Smooth muscle cell (in vitro differentiated cells): ENCODE measurements around the gene CSMD2. TPM values are rescaled to one million over a fixed set of nuclear protein-coding genes. Genes with fewer than 3 reads are reported as not detected.

ENCODE experiments used
- DNase-seq: peaks from one replicate; lab custom pipeline; 2025; ENCODE audit not compliant: unreplicated experiment; lab: John Stamatoyannopoulos, UW
- H2AFZ ChIP-seq: fragments of 200-600 bp; sonication (generic); 2 replicates; pipeline ENCODE4 v1.6.0; 2016; ENCODE audit warnings: antibody characterized with exemption, low read depth, mild to moderate bottlenecking
- H3F3A ChIP-seq: fragments of 200-600 bp; sonication (generic); 2 replicates; pipeline ENCODE4 v1.6.0; 2017; ENCODE audit warnings: antibody characterized with exemption, low read depth
- H3K27ac ChIP-seq: fragments of 200-600 bp; sonication (generic); 2 replicates; pipeline ENCODE4 v1.5.1; 2016; ENCODE audit warnings: low read depth, mild to moderate bottlenecking
- H3K27me3 ChIP-seq: fragments of 200-600 bp; sonication (generic); 2 replicates; pipeline ENCODE4 v1.6.1; 2016; ENCODE audit warnings: low read depth, mild to moderate bottlenecking
- H3K36me3 ChIP-seq: fragments of 200-600 bp; sonication (generic); 2 replicates; pipeline ENCODE4 v1.5.1; 2016; ENCODE audit warnings: low read depth
- H3K4me1 ChIP-seq: fragments of 200-600 bp; sonication (generic); 2 replicates; pipeline ENCODE4 v1.5.1; 2016; ENCODE audit warnings: low read depth
- H3K4me2 ChIP-seq: fragments of 200-600 bp; sonication (generic); 2 replicates; pipeline ENCODE4 v1.6.0; 2016; ENCODE audit warnings: mild to moderate bottlenecking
- H3K4me3 ChIP-seq: fragments of 200-600 bp; sonication (generic); 2 replicates; pipeline ENCODE4 v1.5.1; 2016; ENCODE audit warnings: mild to moderate bottlenecking
- H3K79me2 ChIP-seq: fragments of 200-600 bp; sonication (generic); 2 replicates; pipeline ENCODE4 v1.6.0; 2016; ENCODE audit warnings: low read depth, mild to moderate bottlenecking
- H3K9ac ChIP-seq: fragments of 200-600 bp; sonication (generic); 2 replicates; pipeline ENCODE4 v1.6.0; 2016; ENCODE audit warnings: low read depth
- H3K9me3 ChIP-seq: fragments of 200-600 bp; sonication (generic); replicated peaks from 2 replicates; pipeline ENCODE4 v1.5.1; 2016; ENCODE audit warnings: low read depth
- H4K20me1 ChIP-seq: fragments of 200-600 bp; sonication (generic); 2 replicates; pipeline ENCODE4 v1.6.0; 2016; ENCODE audit warnings: low read depth
- WGBS: methylation state at CpG from one replicate; pipeline ENCODE4 v1.1.7; 2016; ENCODE audit warnings: low lambda C conversion rate; 5-methylcytosine and 5-hydroxymethylcytosine counted together
- polyA plus RNA-seq: library from polyadenylated mRNA; unstranded; fragments of >200 nt; fragmentation: Nextera tagmentation; extraction: Ambion mirVana; gene quantifications from 2 replicates; pipeline ENCODE4 v1.2.1, GENCODE V29; 2016
- total RNA-seq: library from RNA; depleted of rRNA; stranded (reverse); fragments of >200 nt; gene quantifications from 2 replicates; pipeline ENCODE4 v1.2.3, GENCODE V29; 2014
- TF ChIP-seq, protein P1 (sequence below): fragments of 200-600 bp; sonication (generic); IDR thresholded peaks from 2 replicates; pipeline ENCODE4 v1.5.1; 2017; ENCODE audit warnings: borderline replicate concordance, mild to moderate bottlenecking, antibody characterized with exemption; ENCODE audit not compliant: insufficient read depth, poor library complexity, severe bottlenecking

The CSMD2 gene
- total and polyA plus RNA-seq, 2 experiments from 2014 or later, result 0.65 to 1.8 TPM

DNA sequence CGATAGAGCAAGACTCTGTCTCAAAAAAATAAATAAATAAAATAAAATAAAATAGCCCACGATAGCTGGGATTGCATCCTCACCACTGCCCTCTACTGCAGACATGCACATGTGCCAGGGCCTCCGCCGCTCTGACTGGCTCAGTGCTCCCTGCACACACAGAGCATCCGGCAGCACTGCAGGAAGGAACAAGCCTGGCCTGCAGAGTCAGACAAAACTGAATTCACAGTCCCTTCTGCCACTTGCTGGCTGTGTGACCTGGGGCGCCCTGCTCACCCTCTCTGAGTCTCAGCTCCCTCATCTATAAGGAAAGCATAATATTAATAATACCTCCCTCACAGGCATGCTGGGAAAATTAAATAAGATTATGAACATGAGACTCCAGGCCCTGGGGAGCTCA lies 35.4 kb downstream of the CSMD2 start:
- Histone ChIP-seq H3K4me2 (no peak overlapping the region), H3K79me2 (no peaks in the 10 kb centered on the region), H3K27me3 (peaks cover 7% of the 10 kb centered on the region), H3K9ac (no peak overlapping the region), H3F3A (no peaks in the 10 kb centered on the region), H3K4me1 (no peaks in the 10 kb centered on the region), H3K36me3 (no peaks in the 10 kb centered on the region), H3K27ac (no peak overlapping the region), H3K4me3 (no peak overlapping the region), H4K20me1 (no peaks in the 10 kb centered on the region), H3K9me3 (no peaks in the 10 kb centered on the region), H2AFZ (no peak overlapping the region)
- 92% methylated on average over 6 of the region's 6 CpGs for WGBS
- TF ChIP-seq, protein P1, sequence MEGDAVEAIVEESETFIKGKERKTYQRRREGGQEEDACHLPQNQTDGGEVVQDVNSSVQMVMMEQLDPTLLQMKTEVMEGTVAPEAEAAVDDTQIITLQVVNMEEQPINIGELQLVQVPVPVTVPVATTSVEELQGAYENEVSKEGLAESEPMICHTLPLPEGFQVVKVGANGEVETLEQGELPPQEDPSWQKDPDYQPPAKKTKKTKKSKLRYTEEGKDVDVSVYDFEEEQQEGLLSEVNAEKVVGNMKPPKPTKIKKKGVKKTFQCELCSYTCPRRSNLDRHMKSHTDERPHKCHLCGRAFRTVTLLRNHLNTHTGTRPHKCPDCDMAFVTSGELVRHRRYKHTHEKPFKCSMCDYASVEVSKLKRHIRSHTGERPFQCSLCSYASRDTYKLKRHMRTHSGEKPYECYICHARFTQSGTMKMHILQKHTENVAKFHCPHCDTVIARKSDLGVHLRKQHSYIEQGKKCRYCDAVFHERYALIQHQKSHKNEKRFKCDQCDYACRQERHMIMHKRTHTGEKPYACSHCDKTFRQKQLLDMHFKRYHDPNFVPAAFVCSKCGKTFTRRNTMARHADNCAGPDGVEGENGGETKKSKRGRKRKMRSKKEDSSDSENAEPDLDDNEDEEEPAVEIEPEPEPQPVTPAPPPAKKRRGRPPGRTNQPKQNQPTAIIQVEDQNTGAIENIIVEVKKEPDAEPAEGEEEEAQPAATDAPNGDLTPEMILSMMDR, result no peak
- DNase-seq, result no peak

- Histone ChIP-seq H3K4me2 (no peak overlapping the region), H3K9me3 (no peaks in the 10 kb centered on the region), H3K27ac (no peak overlapping the region), H3K79me2 (no peaks in the 10 kb centered on the region), H3K4me1 (no peaks in the 10 kb centered on the region), H3K4me3 (no peak overlapping the region), H3K9ac (no peak overlapping the region), H3F3A (no peaks in the 10 kb centered on the region), H2AFZ (no peak overlapping the region), H3K27me3 (peaks cover 7% of the 10 kb centered on the region), H4K20me1 (no peaks in the 10 kb centered on the region), H3K36me3 (no peaks in the 10 kb centered on the region)
- no peak for DNase-seq
- TF ChIP-seq, protein P1, result no peak
- 88% methylated on average over 13 of the region's 13 CpGs for WGBS
These were observed 36.7 kb downstream of the CSMD2 start for GRCh38 chr1:34128186-34128889.

DNA sequence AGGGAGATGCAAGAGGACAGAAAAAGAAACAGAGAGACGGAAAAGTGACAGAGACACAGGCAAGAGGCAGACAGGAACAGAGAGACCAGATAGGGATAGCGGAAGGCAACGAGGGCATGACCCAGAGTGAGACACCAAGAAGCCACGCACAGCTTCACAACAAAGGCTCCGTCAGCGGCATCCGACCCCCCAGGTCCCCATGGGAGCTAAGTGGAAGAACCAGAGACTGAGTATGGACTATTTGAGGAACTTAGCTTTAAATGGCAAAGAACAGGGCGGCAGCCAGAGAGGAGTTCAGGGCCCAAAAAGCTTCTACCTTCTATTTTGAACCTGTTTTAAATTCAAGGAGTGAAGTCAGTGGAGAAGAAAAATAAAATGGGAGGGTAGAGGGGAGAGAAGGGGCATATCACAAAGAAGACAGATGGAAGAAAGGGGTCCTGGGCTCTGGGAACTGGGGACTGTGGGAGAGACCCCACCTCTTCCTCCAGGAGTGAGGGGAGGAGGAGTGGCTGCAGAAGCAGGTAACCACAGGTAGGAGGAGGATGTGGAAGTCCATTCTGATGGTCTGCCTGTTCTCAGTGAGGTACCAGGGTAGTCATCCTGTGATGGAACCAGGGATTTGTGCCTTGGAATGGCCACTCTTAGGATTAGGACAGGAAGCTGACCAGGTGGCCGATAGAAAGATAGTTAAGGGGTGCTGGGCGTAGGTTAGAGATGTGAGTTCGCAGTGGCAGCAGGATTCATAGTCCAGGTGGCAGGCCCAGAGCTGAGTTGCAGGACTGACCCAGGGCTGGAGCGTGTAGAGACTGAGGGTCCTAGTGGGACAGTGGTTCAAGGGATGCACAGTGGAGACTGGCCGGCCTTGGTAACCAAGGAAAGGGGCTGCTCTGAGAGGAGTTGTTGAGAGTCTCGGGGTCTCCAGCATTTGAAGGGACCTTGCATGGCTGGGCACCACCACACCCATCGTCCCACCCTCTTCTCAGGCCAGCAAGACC lies 37.7 kb downstream of the CSMD2 start:
- Histone ChIP-seq H3K36me3 (no peaks in the 10 kb centered on the region), H3F3A (no peaks in the 10 kb centered on the region), H3K4me3 (no peak overlapping the region), H4K20me1 (no peaks in the 10 kb centered on the region), H3K9ac (no peak overlapping the region), H3K79me2 (no peaks in the 10 kb centered on the region), H3K27ac (no peak overlapping the region), H3K4me1 (no peaks in the 10 kb centered on the region), H3K4me2 (no peak overlapping the region), H2AFZ (no peak overlapping the region), H3K9me3 (no peaks in the 10 kb centered on the region), H3K27me3 (peaks cover 7% of the 10 kb centered on the region)
- TF ChIP-seq, protein P1, result no peak
- DNase-seq, result no peak
- WGBS, result 90% methylated on average over 14 of the region's 15 CpGs
